K562 (cell line): Measurements from ENCODE around the gene WDR91.

Experiments
- STAT5A ChIP-seq: IDR thresholded peaks from 2 replicates; pipeline ENCODE4 v1.6.1; 2012; ENCODE audit warnings: low read length, inconsistent platforms, borderline replicate concordance
- TF ChIP-seq, protein P1 (sequence below), 3 experiments: IDR thresholded peaks in 2 of 3; conservative IDR thresholded peaks in 1 of 3; 2 replicates each; pipeline ENCODE4 v1.5.1; 2011 to 2012; ENCODE audit warnings: low read length in 3 of 3, mild to moderate bottlenecking in 3 of 3, control low read depth in 2 of 3, improper control_type of control experiment in 1 of 3, inconsistent platforms in 1 of 3, low read depth in 1 of 3, mixed read lengths in 1 of 3, moderate library complexity in 1 of 3; ENCODE audit not compliant: insufficient read depth in 2 of 3

DNA sequence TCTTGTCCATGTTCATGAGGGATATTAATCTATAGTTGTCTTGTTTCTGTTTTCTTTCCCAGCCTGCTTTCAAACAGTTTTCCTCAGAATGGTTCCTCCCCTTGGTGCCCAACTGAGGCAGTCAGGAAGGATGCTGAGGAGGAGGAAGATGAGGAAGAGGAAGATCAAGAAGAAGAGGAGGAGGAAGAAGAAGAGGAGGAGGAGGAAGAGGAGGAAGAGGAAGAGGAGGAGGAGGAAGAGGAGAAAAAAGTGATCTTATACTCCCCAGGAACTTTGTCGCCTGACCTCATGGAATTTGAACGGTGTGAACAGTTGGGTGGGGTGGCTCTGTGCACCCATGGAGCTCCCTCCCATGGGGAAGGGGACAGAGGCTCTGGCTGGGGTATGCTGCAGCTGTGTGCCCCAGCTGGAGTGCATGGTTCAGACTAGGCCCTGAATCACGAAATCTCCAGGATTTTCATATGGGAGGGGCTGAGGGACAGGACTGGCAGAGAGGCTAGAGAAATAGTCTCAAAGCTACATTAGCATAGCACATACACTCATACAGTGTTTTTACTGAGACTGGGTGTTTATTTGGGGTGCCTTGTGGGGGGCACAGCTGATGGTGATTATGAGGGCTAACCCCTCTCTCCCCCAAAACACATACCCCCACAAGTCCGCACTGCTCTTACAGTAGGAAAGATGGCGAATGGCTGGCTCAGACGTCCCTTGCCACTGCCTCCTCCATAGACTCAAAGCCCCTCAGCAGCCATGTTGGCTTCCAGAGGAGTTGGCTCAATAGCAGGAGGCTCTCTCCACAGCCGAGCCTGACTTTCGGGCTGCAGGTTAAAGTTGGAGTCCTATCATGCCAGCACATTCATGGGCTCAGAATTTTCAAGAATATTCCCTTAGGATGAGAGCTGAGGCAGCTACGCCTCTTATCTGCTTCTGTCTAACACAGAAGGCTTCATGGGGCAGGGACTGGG lies 34.2 kb upstream of the WDR91 start:
- TF ChIP-seq, protein P1, sequence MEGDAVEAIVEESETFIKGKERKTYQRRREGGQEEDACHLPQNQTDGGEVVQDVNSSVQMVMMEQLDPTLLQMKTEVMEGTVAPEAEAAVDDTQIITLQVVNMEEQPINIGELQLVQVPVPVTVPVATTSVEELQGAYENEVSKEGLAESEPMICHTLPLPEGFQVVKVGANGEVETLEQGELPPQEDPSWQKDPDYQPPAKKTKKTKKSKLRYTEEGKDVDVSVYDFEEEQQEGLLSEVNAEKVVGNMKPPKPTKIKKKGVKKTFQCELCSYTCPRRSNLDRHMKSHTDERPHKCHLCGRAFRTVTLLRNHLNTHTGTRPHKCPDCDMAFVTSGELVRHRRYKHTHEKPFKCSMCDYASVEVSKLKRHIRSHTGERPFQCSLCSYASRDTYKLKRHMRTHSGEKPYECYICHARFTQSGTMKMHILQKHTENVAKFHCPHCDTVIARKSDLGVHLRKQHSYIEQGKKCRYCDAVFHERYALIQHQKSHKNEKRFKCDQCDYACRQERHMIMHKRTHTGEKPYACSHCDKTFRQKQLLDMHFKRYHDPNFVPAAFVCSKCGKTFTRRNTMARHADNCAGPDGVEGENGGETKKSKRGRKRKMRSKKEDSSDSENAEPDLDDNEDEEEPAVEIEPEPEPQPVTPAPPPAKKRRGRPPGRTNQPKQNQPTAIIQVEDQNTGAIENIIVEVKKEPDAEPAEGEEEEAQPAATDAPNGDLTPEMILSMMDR (IDR thresholded peaks at IDR 0.05 in 2 of 3, conservative IDR thresholded peaks at IDR 0.05 in 1 of 3; ENCODE audit: insufficient read depth in 2 of 3, low read depth in 1 of 3, low read length in 3 of 3) = no peak
- no peak for TF ChIP-seq STAT5A
